GM23248 (cell line): ENCODE data around the gene WFS1. TPM values are rescaled to one million over a fixed set of nuclear protein-coding genes. Genes with fewer than 3 reads are reported as not detected.
A peak's percentile ranks its signal among the peaks of the same experiment; 100 is the strongest.

ENCODE experiments used
- DNase-seq: peaks from one replicate; pipeline ENCODE4 v3.0.0-alpha.2; 2015
- H2AFZ ChIP-seq: fragments of 200-600 bp; sonication (generic); 2 replicates; pipeline ENCODE4 v1.6.1; 2016; ENCODE audit warnings: antibody characterized with exemption
- H3F3A ChIP-seq: fragments of 200-600 bp; sonication (generic); 2 replicates; pipeline ENCODE4 v1.6.1; 2016; ENCODE audit warnings: mild to moderate bottlenecking, antibody characterized with exemption, mixed run types; ENCODE audit not compliant: insufficient read depth
- H3K27ac ChIP-seq: fragments of 200-600 bp; sonication (generic); 2 replicates; pipeline ENCODE4 v1.5.1; 2016; ENCODE audit warnings: mild to moderate bottlenecking
- H3K27me3 ChIP-seq: fragments of 200-600 bp; sonication (generic); replicated peaks from 2 replicates; pipeline ENCODE4 v1.6.1; 2016; ENCODE audit warnings: mild to moderate bottlenecking; ENCODE audit not compliant: insufficient read depth
- H3K36me3 ChIP-seq: fragments of 200-600 bp; sonication (generic); 2 replicates; pipeline ENCODE4 v1.6.1; 2016; ENCODE audit warnings: low read depth, mild to moderate bottlenecking
- H3K4me1 ChIP-seq: fragments of 200-600 bp; sonication (generic); 2 replicates; pipeline ENCODE4 v1.6.1; 2016; ENCODE audit warnings: mild to moderate bottlenecking; ENCODE audit not compliant: insufficient read depth
- H3K4me2 ChIP-seq: fragments of 200-600 bp; sonication (generic); one replicate; pipeline ENCODE4 v1.6.1; 2016; ENCODE audit warnings: mild to moderate bottlenecking; ENCODE audit not compliant: unreplicated experiment
- H3K4me3 ChIP-seq: fragments of 200-600 bp; sonication (generic); 2 replicates; pipeline ENCODE4 v1.5.1; 2016; ENCODE audit warnings: mild to moderate bottlenecking
- H3K79me2 ChIP-seq: fragments of 200-600 bp; sonication (generic); 2 replicates; pipeline ENCODE4 v1.6.1; 2016; ENCODE audit warnings: mild to moderate bottlenecking; ENCODE audit not compliant: insufficient read depth
- H3K9ac ChIP-seq: fragments of 200-600 bp; sonication (generic); 2 replicates; pipeline ENCODE4 v1.6.1; 2016; ENCODE audit warnings: mild to moderate bottlenecking
- H3K9me2 ChIP-seq: fragments of 200-600 bp; sonication (generic); 2 replicates; pipeline ENCODE4 v1.6.1; 2016; ENCODE audit warnings: mixed run types, mild to moderate bottlenecking, moderate library complexity; ENCODE audit not compliant: insufficient read depth
- H3K9me3 ChIP-seq: fragments of 200-600 bp; sonication (generic); one replicate; pipeline ENCODE4 v1.6.1; 2017; ENCODE audit warnings: low read depth
- H4K20me1 ChIP-seq: fragments of 200-600 bp; sonication (generic); 2 replicates; pipeline ENCODE4 v1.6.0; 2016; ENCODE audit not compliant: insufficient read depth
- EZH2 ChIP-seq: fragments of 200-600 bp; sonication (generic); IDR thresholded peaks from 2 replicates; pipeline ENCODE4 v1.6.1; 2018; ENCODE audit warnings: antibody characterized with exemption, mild to moderate bottlenecking; ENCODE audit not compliant: insufficient read depth, poor library complexity, severe bottlenecking
- EZH2phosphoT487 ChIP-seq: fragments of 200-600 bp; sonication (generic); IDR thresholded peaks from 2 replicates; pipeline ENCODE4 v1.6.1; 2018; ENCODE audit warnings: antibody characterized with exemption, moderate library complexity, mild to moderate bottlenecking, low read depth; ENCODE audit not compliant: insufficient read depth
- WGBS, 2 experiments: methylation state at CpG; one replicate each; pipeline ENCODE4 v1.1.6; 2015 to 2017; ENCODE audit warnings: low lambda C conversion rate in 2 of 2, low coverage in 1 of 2; ENCODE audit errors: missing lambda C conversion rate in 2 of 2; 5-methylcytosine and 5-hydroxymethylcytosine counted together
- in situ Hi-C: fragments of 300-500 bp; cut with MboI; formaldehyde crosslinking; loops from 2 replicates; pipeline ENCODE4 v1.15.0; 2020
- polyA plus RNA-seq: library from polyadenylated mRNA; unstranded; fragments of >200 nt; fragmentation: Nextera tagmentation; extraction: Ambion mirVana; gene quantifications from 2 replicates; pipeline ENCODE4 v1.2.1, GENCODE V29; 2016
- total RNA-seq: library from RNA; depleted of rRNA; stranded (reverse); fragments of >200 nt; shearing (Covaris generic); gene quantifications from 2 replicates; pipeline ENCODE4 v1.2.3, GENCODE V29; 2014

The WFS1 gene
- total and polyA plus RNA-seq, 2 experiments from 2014 or later: 24.2 to 24.4 TPM

DNA sequence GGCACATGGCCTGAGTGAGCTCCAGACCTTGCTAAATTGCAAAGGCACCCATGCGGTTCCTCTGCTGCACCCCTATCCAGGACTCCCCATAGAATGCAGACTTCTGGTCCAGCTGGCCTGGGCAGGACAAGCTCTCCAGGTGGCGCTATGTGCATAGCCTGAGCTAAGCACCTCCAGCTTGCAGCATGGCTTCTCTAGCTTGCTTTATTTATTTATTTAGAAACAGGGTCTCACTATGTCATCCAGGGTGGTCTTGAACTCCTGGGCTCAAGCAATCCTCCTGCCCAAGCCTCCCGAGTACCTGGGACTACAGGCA is 5.5 kb upstream of the WFS1 start:
- Histone ChIP-seq H4K20me1 (no peaks in the 10 kb centered on the region), H2AFZ (no peak overlapping the region), H3K9ac (no peak overlapping the region), H3K27ac (no peak overlapping the region), H3K9me2 (no peaks in the 10 kb centered on the region), H3K36me3 (no peaks in the 10 kb centered on the region), H3K4me3 (no peak overlapping the region), H3F3A (no peaks in the 10 kb centered on the region), H3K4me1 (no peaks in the 10 kb centered on the region), H3K9me3 (no peaks in the 10 kb centered on the region), H3K4me2 (no peak overlapping the region), H3K79me2 (no peaks in the 10 kb centered on the region), H3K27me3 (peaks cover 16% of the 10 kb centered on the region)
- in situ Hi-C loops: no loop called here
- peak; percentile 64 for DNase-seq
- WGBS, 2 experiments: 61 to 65% methylated on average over 3 of the region's 3 CpGs
- TF ChIP-seq EZH2 (no peak), EZH2phosphoT487 (no peak)

DNA sequence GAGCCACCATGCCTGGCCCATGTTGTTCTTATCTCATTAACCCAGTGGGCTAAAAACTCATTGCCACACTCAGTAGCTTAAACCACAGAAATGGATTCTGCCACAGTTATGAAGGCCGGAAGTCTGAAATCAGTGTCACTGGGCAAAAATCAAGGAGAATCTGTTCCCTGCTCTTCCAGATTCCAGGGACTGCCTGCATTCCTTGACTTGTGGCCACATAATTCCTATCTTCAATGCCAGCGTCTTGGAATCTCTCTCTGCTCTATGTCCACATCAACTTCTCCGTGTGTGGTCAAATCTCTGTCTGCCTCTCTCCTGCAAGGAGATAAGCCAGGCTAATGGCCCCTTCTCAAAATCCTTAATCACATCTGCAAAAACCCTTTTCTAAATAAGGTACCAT is 4.1 kb upstream of the WFS1 start:
- H2AFZ ChIP-seq: no peak overlapping the region
- in situ Hi-C loops: loop anchor here (5.0 kb wide), 1 partner anchor 62 kb away; no protein-coding TSS in a partner anchor
- no peak overlapping the region for H3K4me2 ChIP-seq
- no peaks in the 10 kb centered on the region; the same call in 1 of the 2 replicates for H3K4me1 ChIP-seq
- H4K20me1 ChIP-seq: no peaks in the 10 kb centered on the region
- no peak overlapping the region for H3K4me3 ChIP-seq
- DNase-seq: no peak
- no peak overlapping the region for H3K9ac ChIP-seq
- H3K79me2 ChIP-seq: no peaks in the 10 kb centered on the region
- no peaks in the 10 kb centered on the region for H3K9me2 ChIP-seq
- 78 to 82% methylated on average over 3 of the region's 3 CpGs for WGBS, 2 experiments
- no peaks in the 10 kb centered on the region for H3K9me3 ChIP-seq
- no peaks in the 10 kb centered on the region for H3F3A ChIP-seq
- H3K36me3 ChIP-seq: no peaks in the 10 kb centered on the region
- no peak for TF ChIP-seq EZH2
- no peak for TF ChIP-seq EZH2phosphoT487
- H3K27me3 ChIP-seq: peaks cover 10% of the 10 kb centered on the region
- H3K27ac ChIP-seq: no peak overlapping the region

DNA sequence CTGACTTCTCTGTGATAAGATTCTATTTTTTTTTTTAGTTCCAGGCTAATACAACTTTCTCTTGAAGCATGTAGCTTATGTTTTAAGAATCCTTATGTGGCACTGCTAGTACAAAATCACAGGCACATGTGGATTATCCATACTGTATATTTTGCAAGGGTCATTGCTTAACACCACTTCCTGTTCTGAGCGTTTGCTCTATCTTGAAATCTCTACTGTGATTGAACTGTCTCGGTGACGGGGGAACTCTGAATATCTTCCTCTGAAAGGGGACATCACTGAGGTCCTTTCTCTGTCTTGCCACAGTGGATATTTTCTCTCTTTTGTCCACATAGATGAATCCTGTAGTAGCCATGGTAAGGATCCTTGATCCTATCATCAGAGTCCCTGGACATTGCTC is 2.1 kb upstream of the WFS1 start:
- no peak for TF ChIP-seq EZH2
- TF ChIP-seq EZH2phosphoT487: no peak
- no peak overlapping the region for H3K27ac ChIP-seq
- H3K9ac ChIP-seq: no peak overlapping the region
- no peaks in the 10 kb centered on the region for H3K36me3 ChIP-seq
- H3K9me3 ChIP-seq: no peaks in the 10 kb centered on the region
- no peaks in the 10 kb centered on the region for H4K20me1 ChIP-seq
- in situ Hi-C loops: loop anchor here (5.0 kb wide), 1 partner anchor 60 kb away; no protein-coding TSS in a partner anchor
- H3K27me3 ChIP-seq: peaks cover 5% of the 10 kb centered on the region; the same call in 1 of the 2 replicates
- no peak overlapping the region for H3K4me3 ChIP-seq
- H2AFZ ChIP-seq: no peak overlapping the region
- no peaks in the 10 kb centered on the region for H3K79me2 ChIP-seq
- H3F3A ChIP-seq: peaks cover 5% of the 10 kb centered on the region; the same call in 1 of the 2 replicates
- no peak overlapping the region for H3K4me2 ChIP-seq
- H3K4me1 ChIP-seq: peaks cover 1% of the 10 kb centered on the region
- no peaks in the 10 kb centered on the region for H3K9me2 ChIP-seq
- WGBS, 2 experiments: 28 to 41% methylated on average over 3 of the region's 3 CpGs
- no peak for DNase-seq

DNA sequence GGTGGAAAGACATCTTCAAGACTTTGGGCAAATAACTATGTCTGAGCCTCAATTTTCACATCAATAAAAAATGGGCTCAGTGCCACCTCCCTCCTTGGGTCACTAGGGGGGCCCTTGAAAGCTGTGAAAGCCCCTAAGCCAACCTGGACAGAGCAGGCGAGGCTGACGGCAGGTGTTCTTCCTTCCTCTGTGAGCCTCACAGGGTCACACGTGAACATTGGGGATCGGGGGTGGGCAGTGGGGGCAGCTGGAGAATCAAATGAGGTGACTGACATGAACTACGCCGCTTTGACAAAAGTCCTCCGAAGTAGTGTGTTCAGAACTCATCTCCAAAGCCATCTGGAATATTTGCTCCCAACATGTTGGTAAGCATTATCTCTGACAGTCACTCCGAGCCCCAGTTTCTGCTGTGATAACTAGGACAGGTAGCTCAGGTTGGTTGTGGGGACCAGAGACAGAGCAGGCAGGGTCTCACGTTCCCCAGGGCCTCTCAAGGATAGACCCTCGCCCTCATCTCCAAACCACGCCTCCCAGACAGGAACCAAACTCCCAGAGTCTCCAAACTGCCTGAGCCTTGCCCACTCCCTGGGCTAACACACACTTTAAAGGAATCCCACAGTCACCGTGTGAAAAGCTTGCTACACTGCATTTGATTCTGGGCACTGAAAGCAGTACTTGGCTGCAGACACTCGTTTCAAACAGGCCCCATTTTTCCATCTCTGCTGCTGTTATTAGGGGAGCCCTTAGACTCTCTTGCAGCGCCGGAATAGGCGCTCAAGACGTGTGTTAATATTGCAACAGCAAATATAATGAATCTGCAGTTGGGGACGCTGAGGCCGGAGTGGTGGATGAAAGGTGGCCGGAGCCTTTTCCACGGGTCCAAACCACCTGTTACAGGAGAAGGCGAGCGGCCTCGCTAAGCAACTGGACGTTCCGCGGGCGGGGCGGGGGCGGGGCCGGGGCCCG is 717 bp upstream of the WFS1 start:
- peak overlapping the region; percentile 74 for H3K4me2 ChIP-seq
- H3F3A ChIP-seq: peaks cover 14% of the 10 kb centered on the region
- H3K9me3 ChIP-seq: no peaks in the 10 kb centered on the region
- DNase-seq: no peak
- H3K4me3 ChIP-seq: peak overlapping the region; percentile 86
- peak overlapping the region; percentile 41 for H3K9ac ChIP-seq
- no peaks in the 10 kb centered on the region for H3K36me3 ChIP-seq
- H3K27me3 ChIP-seq: peaks cover 5% of the 10 kb centered on the region; the same call in 1 of the 2 replicates
- no peak for TF ChIP-seq EZH2
- no peak for TF ChIP-seq EZH2phosphoT487
- in situ Hi-C loops: loop anchor here (5.0 kb wide), 1 partner anchor 58 kb away; no protein-coding TSS in a partner anchor
- H3K27ac ChIP-seq: no peak overlapping the region
- no peaks in the 10 kb centered on the region for H3K9me2 ChIP-seq
- 0 out of 2 replicates have a peak, but pooled peaks cover 5% of the 10 kb centered on the region for H4K20me1 ChIP-seq
- peaks cover 14% of the 10 kb centered on the region for H3K4me1 ChIP-seq
- WGBS, 2 experiments: 18 to 20% methylated on average over 26 to 27 of the region's 32 CpGs
- no peaks in the 10 kb centered on the region for H3K79me2 ChIP-seq
- H2AFZ ChIP-seq: peak overlapping the region; percentile 77
